Measurements from ENCODE around the gene FRZB.
A peak's percentile ranks its signal among the peaks of the same experiment; 100 is the strongest.

Gene FRZB

DNA sequence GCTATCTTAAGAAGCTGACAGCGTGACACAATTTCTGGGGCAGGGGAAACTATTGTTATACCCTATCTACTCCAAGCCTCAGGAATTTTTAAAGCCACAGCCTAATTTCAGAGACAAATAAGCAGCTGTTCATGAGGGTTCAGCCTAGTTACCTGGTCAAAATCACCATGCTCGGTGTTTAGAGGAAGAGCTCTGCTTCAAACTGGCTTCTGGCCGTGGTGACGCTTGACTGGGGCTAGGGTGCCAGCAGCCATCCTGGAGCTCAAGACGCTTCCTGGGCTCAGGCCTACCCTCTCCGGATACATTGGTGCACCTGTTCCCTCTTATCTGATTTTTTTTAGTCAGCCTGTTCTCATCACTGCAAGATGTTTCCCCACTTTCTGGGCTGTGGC lies 41.7 kb downstream of the FRZB start:
- in situ Hi-C loops (cut with HindIII; ENCODE audit: low sequenced_read_pairs) = no loop called here
- TF ChIP-seq, protein P1, sequence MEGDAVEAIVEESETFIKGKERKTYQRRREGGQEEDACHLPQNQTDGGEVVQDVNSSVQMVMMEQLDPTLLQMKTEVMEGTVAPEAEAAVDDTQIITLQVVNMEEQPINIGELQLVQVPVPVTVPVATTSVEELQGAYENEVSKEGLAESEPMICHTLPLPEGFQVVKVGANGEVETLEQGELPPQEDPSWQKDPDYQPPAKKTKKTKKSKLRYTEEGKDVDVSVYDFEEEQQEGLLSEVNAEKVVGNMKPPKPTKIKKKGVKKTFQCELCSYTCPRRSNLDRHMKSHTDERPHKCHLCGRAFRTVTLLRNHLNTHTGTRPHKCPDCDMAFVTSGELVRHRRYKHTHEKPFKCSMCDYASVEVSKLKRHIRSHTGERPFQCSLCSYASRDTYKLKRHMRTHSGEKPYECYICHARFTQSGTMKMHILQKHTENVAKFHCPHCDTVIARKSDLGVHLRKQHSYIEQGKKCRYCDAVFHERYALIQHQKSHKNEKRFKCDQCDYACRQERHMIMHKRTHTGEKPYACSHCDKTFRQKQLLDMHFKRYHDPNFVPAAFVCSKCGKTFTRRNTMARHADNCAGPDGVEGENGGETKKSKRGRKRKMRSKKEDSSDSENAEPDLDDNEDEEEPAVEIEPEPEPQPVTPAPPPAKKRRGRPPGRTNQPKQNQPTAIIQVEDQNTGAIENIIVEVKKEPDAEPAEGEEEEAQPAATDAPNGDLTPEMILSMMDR (IDR thresholded peaks at IDR 0.05; ENCODE audit: low read depth, low read length, missing control alignments) = no peak
- DNase-seq (ENCODE audit: low read depth) = no peak
- H3K4me3 ChIP-seq (ENCODE audit: low read depth, low read length) = no peak overlapping the region

DNA sequence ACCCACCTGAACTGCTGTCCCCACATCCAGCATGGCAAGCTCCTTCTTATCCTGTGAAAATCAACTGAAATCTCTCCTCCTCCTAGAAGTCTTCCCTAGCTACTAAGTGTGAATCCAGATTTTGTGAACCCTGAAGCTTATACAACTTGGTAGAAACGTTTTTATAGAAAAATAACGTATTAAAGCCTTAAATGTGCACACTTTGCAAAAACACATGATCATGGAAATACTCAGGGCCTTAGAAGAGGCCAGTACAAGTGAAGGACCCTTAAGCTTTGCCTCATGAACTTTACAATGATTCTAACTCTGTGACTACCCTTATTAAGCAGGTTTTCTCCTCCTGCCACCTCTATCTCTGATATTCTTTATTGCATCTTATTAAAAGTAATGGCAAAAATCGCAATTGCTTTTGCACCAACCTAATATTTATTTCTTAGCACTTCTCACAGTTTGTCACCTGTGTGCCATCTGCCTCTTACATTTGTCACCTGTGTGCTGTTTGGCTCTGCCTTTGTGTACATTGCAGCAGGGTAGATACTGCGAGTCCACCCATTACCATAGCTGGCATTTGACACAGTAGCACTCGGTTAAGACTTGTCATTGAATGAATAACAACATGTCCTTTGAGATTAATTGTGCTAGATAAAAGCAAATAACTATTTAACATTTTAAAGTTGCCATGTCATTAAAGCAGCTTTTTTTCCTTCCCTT lies 42.2 kb downstream of the FRZB start:
- TF ChIP-seq, protein P1 (IDR thresholded peaks at IDR 0.05; ENCODE audit: low read depth, low read length, missing control alignments) = no peak
- in situ Hi-C loops (cut with HindIII; ENCODE audit: low sequenced_read_pairs) = no loop called here
- H3K4me3 ChIP-seq (ENCODE audit: low read depth, low read length) = no peak overlapping the region
- no peak for DNase-seq (ENCODE audit: low read depth)

DNA sequence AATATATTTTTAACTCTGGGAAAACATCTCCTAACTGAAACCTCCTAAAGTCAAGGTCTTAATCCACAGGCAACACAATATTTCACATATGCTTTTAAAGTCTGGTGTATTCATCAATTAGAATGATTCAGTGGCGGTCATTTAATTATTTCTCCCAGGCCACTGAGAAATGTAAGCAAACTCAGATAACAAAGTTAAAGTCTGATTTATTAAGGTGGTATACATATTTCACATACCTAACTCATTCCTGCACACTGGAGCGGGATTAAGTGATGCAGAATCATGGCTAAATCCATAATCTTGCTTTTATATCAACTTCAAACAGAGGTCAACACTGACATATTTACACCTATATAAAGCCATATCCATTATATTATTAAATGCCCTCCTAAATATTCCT lies 43.7 kb downstream of the FRZB start:
- in situ Hi-C loops (cut with HindIII; ENCODE audit: low sequenced_read_pairs) = no loop called here

DNA sequence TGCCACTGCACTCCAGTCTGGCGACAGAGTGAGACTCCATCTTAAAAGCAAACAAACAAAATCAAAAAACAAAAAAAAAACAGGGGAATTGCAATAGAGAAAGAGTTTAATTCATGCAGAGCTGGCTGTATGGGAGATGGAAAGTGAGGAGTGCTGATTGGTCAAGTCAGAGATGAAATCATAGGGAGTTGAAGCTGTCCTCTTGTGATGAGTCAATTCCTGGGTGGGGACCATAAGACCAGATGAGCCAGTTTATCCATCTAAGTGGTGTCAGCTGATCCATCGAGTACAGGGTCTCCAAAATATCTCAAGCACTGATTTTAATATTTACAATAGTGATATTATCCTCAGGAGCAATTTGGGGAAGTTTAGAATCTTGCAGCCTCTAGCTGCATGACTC lies 45.3 kb downstream of the FRZB start:
- DNase-seq (ENCODE audit: low read depth) = no peak
- TF ChIP-seq, protein P1 (IDR thresholded peaks at IDR 0.05; ENCODE audit: low read depth, low read length, missing control alignments) = no peak
- in situ Hi-C loops (cut with HindIII; ENCODE audit: low sequenced_read_pairs) = no loop called here
- H3K4me3 ChIP-seq (ENCODE audit: low read depth, low read length) = no peak overlapping the region

More for the DNA sequence above, 43.7 kb downstream of the FRZB start:
- H3K4me3 ChIP-seq (ENCODE audit: low read depth, low read length) = no peak overlapping the region
- TF ChIP-seq, protein P1 (IDR thresholded peaks at IDR 0.05; ENCODE audit: low read depth, low read length, missing control alignments) = no peak
- no peak for DNase-seq (ENCODE audit: low read depth)

DNA sequence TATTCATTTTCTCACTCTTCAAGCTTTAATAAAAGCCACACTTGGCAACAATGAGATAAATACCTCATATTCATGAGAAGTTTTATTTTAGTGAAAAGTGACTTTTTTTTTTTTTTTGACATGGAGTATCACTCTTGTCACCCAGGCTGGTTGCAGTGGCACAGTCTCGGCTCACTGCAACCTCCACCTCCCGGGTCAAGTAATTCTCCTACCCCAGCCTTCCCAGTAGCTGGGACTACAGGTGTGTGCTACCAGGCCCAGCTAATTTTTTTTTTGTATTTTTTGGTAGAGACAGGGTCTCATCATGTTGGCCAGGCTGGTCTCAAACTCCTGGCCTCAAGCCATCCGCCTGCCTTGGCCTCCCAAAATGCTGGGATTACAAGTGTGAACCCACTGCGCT lies 47.0 kb downstream of the FRZB start:
- TF ChIP-seq, protein P1 (IDR thresholded peaks at IDR 0.05; ENCODE audit: low read depth, low read length, missing control alignments) = no peak
- in situ Hi-C loops (cut with HindIII; ENCODE audit: low sequenced_read_pairs) = no loop called here
- no peak overlapping the region for H3K4me3 ChIP-seq (ENCODE audit: low read depth, low read length)
- no peak for DNase-seq (ENCODE audit: low read depth)

DNA sequence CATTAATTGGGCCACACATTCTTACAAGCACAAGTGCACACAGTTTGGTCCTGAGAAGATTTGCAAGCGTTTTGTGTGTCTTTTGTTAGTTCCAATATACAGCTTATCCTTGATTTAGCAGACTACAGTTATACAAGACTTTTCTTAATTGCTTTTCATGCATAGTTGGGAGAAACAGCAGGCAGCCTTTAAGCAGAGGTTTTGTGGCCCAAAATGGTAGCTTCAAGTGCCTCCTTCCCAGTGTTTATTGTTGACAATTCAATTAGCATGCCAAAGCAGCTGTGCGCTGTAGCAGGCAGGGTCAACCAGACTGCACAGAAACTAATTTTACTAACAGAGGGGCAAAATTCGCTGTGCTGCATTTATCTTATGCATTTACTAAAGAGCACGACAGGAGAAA lies 47.5 kb downstream of the FRZB start:
- no peak overlapping the region for H3K4me3 ChIP-seq (ENCODE audit: low read depth, low read length)
- TF ChIP-seq, protein P1 (IDR thresholded peaks at IDR 0.05; ENCODE audit: low read depth, low read length, missing control alignments) = no peak
- DNase-seq (ENCODE audit: low read depth) = peak; percentile 18
- in situ Hi-C loops (cut with HindIII; ENCODE audit: low sequenced_read_pairs) = no loop called here
